Panc1 (cell line): ENCODE measurements around the gene HCFC1R1.

ENCODE experiments used
- CTCF ChIP-seq: fragments of 450-650 bp; IDR thresholded peaks from 2 replicates; pipeline ENCODE4 v1.5.1; 2017; ENCODE audit warnings: mild to moderate bottlenecking
- POLR2AphosphoS5 ChIP-seq: IDR thresholded peaks from 2 replicates; pipeline ENCODE4 v1.6.1; 2012; ENCODE audit warnings: mild to moderate bottlenecking, low read depth, low read length, moderate library complexity
- SIN3A ChIP-seq: IDR thresholded peaks from 2 replicates; pipeline ENCODE4 v1.6.1; 2012; ENCODE audit warnings: low read depth, mild to moderate bottlenecking, low read length, moderate library complexity, borderline replicate concordance; ENCODE audit not compliant: insufficient read depth
- TCF7L2 ChIP-seq: IDR thresholded peaks from 2 replicates; pipeline ENCODE4 v1.6.1; 2011; ENCODE audit warnings: mild to moderate bottlenecking, low read depth, low read length, inconsistent platforms

- no peak for TF ChIP-seq CTCF
- TF ChIP-seq TCF7L2 = no peak
- TF ChIP-seq SIN3A = no peak
- no peak for TF ChIP-seq POLR2AphosphoS5
Measured at GRCh38 chr16:3049921-3050481, 26.3 kb upstream of the HCFC1R1 start.
